ENCODE measurements around the gene OR51F2.
"Not testable (repeated sequence)": the region's sequence is repeated elsewhere in the genome, so short reads cannot be mapped to it uniquely, and the experiment has no call there.

OR51F2 gene, protein sequence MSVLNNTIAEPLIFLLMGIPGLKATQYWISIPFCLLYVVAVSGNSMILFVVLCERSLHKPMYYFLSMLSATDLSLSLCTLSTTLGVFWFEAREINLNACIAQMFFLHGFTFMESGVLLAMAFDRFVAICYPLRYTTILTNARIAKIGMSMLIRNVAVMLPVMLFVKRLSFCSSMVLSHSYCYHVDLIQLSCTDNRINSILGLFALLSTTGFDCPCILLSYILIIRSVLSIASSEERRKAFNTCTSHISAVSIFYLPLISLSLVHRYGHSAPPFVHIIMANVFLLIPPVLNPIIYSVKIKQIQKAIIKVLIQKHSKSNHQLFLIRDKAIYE

DNA sequence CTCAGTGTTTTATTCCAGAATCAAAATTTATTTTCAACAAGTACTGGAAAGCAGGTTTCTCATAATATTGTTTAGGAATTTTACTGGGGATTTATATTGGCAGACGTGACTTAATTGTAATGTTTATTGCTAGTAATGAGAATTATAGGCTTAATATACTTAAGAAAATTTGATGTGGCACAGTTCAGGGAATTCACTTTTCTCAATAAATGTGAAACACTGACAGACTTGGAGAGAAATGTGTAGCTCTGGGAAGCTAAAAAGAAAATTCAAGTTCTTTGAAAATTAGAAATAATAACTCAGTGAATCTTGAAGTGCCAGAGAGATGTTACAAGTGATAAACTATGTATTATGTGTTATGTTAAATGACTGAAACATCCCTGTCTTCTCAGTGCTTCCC is at the start of gene OR51F2:
Gene OR51F2 (plus strand): TSS at position 301 of the 400 bp plus-strand sequence. CDS start 101 bp downstream, outside the sequence.
- DNase-seq: no peak

DNA sequence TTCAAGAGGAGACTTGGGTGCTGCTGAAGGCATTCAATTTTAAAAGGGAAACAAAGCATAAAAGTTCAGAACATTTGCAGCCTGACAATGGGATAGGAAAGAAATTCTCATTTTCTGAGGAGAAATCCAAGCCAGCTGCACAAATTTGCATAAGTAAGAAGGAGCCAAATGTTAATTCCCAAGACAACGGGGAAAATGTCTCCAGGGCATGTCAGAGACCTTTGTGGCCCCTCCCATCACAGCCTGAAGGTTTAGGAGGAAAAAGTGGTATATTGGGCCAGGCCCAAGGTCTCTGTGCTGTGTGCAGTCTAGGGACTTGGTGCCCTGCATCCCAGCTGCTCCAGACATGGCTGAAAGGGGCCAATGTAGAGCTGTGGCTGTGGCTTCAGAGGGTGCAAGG is 38.7 kb upstream of the OR51F2 start:
- no peak for DNase-seq

- DNase-seq: no peak
Observed at GRCh38 chr11:4797206-4797605, 23.9 kb upstream of the OR51F2 start.

DNA sequence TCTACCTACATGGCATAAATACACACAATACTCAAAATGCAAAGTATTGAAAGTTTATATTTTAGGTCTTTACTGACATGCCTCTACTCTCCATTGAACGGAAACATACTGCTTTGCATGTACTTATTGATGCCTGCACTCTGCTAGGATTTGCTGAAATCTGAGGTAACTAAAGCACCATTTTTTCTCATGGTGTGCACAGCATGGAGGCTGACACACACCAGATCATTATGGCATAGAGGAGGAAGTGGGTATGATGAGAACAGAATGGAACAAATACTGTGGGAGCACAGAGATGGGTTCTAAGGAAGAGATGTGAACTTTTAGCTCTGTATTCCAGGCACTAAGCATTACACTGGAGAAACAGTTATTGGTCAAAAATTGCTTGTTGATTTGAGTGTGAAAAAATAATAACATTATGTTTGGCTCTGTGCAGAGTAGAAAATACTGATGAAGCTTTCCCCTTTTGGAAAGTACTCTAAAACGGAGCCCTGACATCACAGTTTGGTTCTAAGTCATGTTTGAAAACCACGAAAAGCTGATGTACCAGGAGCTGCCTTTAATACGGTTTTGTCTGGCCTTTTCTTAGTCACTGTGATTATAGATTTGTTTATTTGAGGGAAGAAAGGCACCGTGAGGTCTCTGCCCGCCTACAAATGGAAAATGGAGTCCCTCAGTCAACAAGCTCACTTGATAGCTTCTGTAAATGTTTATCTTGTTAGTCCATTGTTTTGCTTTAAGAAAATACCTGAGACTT is 22.5 kb upstream of the OR51F2 start:
- DNase-seq: no peak

DNA sequence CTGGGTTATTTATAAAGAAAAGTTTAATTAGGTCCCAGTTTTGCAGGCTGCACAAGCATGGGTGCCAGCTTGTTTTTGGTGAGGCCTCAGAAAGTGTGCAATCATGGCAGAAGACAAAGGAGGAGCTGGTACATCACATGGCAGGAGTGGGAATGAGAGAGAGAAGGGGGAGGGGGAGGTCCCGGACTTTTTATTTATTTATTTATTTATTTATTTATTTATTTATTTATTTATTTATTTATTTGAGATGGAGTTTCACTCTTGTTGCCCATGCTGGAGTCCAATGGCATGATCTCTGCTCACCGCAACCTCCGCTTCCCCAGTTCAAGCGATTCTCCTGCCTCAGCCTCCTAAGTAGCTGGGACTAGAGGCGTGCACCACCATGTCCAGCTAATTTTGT is 19.8 kb upstream of the OR51F2 start:
- not testable (repeated sequence) for DNase-seq

GRCh38 chr11:4804280-4804679 is 16.8 kb upstream of the OR51F2 start, which contains the start of gene OR52R1:
TSS of gene OR52R1 (minus strand) at chr11:4804380. CDS start at chr11:4804380, 0 bp downstream.
- no peak for DNase-seq

GRCh38 chr11:4808476-4808875 is 12.6 kb upstream of the OR51F2 start:
- no peak for DNase-seq

DNA sequence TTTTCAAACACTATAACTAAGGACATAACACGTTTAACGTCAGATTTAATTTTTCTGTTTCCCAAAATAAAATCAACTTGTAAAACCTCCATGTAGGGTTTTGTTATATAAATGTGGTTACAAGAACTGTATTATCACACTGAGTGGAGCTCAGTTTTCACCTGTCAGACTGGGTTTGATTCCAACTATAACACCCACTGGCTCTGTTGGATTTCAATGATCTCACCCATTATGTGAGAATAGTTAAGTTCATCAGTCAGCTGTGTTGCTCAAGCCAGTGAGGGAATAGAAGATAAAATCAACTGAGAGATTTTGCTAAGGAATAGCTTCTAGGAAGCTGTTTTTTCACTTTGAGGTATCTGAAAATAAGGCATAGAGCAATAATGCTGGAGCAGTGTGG is 11.9 kb upstream of the OR51F2 start:
- no peak for DNase-seq

GRCh38 chr11:4825132-4825531 is 4.0 kb downstream of the OR51F2 start:
- DNase-seq: no peak

DNA sequence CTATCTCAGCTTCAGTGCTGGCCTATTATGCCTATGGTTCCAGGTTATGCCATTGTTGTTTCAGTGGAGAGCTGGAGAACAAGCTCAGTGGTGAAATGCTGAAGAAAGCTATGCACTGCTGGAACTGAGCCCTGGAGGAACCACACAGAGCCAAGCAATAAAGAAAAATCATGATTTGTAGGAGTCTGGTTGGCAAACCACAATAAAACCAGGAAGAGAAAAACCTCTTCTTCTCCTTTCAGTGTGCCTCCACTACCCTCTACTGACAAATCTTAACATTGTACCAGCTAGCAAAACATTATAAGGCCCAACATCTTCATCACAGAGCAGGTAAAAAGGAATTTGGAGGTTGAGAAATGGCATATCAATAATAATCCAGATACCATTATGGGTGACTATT is 5.3 kb downstream of the OR51F2 start:
- no peak for DNase-seq

- DNase-seq: no peak
Observed at GRCh38 chr11:4830346-4830745, 9.2 kb downstream of the OR51F2 start.

DNA sequence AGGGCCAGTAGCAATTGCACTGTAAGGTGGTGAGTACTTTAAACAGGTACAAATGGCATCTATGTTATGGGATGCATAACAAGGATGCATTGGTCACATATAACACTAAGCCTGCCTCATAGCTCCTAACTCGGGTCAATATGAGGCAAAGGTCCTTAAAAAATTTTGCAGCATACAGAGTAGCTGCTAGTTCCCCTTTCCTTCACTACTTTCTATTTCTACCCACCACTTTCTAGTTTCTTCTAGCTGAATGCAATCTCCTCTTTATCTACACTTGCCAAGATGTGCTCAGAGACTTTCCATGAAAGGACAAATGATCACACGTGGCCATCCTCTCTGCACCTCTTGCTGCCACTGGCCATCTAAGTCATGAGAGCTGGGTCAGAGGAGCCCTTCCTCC is 9.8 kb downstream of the OR51F2 start:
- DNase-seq: no peak

- no peak for DNase-seq
Observed at GRCh38 chr11:4839851-4840549, 18.9 kb downstream of the OR51F2 start.

- no peak for DNase-seq
Observed at GRCh38 chr11:4848908-4849532, 27.9 kb downstream of the OR51F2 start, which contains the start of gene OR51S1. TSS of gene OR51S1 (minus strand) at chr11:4849208. CDS start at chr11:4849208, 0 bp downstream.

- no peak for DNase-seq
Observed at GRCh38 chr11:4851033-4851432, 29.9 kb downstream of the OR51F2 start.

DNA sequence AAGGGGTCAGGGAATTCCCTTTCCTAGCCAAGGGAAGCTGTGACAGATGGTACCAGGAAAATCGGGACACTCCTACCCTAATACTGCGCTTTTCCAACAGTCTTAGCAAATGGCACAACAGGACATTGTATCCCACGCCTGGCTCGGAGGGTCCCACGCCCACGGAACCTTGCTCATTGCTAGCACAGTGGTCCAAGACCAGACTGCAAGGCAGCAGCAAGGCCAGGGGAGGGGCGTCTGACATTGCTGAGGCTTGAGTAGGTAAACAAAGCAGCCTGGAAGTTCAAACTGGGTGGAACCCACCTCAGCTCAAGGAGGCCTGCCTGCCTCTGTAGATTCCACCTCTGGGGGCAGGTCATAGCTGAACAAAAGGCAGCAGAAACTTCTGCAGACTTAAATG is 33.2 kb downstream of the OR51F2 start:
- not testable (repeated sequence) for DNase-seq

DNA sequence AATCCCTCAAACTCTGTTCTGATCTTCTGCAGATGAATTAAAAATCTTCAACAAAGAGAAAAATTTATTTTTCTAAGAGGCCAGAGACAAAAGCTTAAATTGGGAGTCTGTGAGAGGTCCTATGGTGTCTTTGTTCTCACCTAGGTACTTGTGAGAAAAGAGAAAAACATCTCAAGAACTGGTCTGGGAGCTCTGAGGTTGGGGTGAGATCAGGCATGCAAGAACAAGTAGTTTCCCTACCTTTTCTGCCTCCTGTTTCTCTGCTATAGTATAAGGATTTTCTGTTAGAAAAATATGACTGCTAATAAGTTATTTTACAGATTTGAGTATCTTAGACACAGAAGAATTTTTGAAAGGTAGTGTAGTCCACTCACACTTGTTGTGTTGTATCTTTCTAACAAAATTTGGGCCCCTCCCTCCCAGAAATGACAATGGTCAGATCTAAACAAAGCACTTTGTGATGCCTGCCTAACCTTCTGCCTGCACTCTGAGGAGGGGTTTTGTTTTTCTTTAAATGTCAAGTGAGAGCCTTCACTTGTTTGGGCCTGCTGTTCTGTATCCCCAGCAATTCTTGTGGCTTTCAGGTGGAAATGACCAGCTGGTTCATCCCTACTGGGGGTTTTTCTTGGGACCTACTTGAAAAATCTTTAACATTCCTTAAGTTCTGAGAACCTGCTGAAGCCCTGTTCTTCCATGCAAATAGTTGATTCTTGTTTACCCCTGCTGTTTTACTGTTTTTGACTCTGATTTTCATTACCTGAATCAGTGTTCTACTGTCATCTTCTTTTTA is 41.5 kb downstream of the OR51F2 start:
- DNase-seq: no peak

DNA sequence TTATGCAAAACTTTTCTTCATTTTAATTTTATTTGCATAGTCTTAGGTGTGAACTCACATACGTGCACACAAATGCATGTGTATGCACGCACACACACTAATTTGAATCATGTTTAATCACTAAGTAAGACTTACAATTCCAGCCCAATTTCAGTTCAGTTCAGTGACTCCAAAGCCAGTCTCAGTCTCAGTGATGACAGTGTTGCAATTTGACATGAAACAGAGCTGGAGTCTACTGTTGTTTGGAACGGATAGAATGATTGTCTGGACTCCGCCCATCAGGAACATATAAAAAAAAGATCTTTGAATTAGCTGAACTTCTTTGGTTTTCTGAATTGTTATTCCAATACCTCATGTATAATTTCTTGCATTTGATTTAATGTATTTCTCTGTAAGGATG is 42.8 kb downstream of the OR51F2 start:
- DNase-seq: no peak

GRCh38 chr11:4865855-4866254 is 44.7 kb downstream of the OR51F2 start:
- DNase-seq: no peak
